Activated CD4-positive, alpha-beta T cell treated with anti-CD3 and anti-CD28 coated beads for 36 hours (primary cell): Measurements from ENCODE around the gene NMNAT2. TPM values are rescaled to one million over a fixed set of nuclear protein-coding genes. Genes with fewer than 3 reads are reported as not detected.
A peak's percentile ranks its signal among the peaks of the same experiment; 100 is the strongest.

Experiments
- ATAC-seq: fragments of 200-7000 bp; cut with Tn5 transposase; one replicate; pipeline ENCODE4 v1.10.0; 2021; ENCODE audit warnings: mild to moderate bottlenecking, moderate library complexity
- CTCF ChIA-PET: fragments of 350-600 bp; sonication (Branson Sonifier 250); formaldehyde crosslinking; loops from one replicate; lab custom pipeline; 2021; ENCODE audit warnings: antibody characterized with exemption; lab: Charles Lee
- POLR2A ChIA-PET: fragments of 350-600 bp; sonication (Branson Sonifier 250); formaldehyde crosslinking; loops from one replicate; lab custom pipeline; 2021; ENCODE audit warnings: antibody characterized with exemption, inconsistent platforms; lab: Charles Lee
- DNase-seq: peaks from one replicate; pipeline ENCODE4 v3.0.0-alpha.2; 2020
- H3K27ac Mint-ChIP-seq: one replicate; pipeline ENCODE4 v1.8.0; 2021; ENCODE audit warnings: mixed read lengths
- H3K27me3 Mint-ChIP-seq: one replicate; pipeline ENCODE4 v1.8.0; 2021; ENCODE audit warnings: mixed read lengths
- H3K36me3 Mint-ChIP-seq: one replicate; pipeline ENCODE4 v1.8.0; 2021; ENCODE audit warnings: low read depth, mixed read lengths
- H3K4me1 Mint-ChIP-seq: one replicate; pipeline ENCODE4 v1.8.0; 2021; ENCODE audit warnings: mixed read lengths
- H3K4me3 Mint-ChIP-seq: one replicate; pipeline ENCODE4 v1.8.0; 2021; ENCODE audit warnings: mild to moderate bottlenecking, moderate library complexity, mixed read lengths
- H3K9me3 Mint-ChIP-seq: one replicate; pipeline ENCODE4 v1.8.0; 2021; ENCODE audit warnings: low read depth, mixed read lengths
- intact Hi-C, 2 experiments: fragments of 100-400 bp; cut with DNase I in 1 of 2; cut with micrococcal nuclease in 1 of 2; formaldehyde crosslinking; loops; one replicate each; pipeline versions ENCODE4 v1.14.2 to v1.15.1; 2022 to 2024; cut with DNase I, micrococcal nuclease
- total RNA-seq, 2 experiments: library from RNA; stranded (reverse); gene quantifications; one replicate each; pipeline ENCODE4 v1.2.3, GENCODE V29; 2021

NMNAT2 gene
- total RNA-seq, 2 experiments from 2014 or later: not detected

DNA sequence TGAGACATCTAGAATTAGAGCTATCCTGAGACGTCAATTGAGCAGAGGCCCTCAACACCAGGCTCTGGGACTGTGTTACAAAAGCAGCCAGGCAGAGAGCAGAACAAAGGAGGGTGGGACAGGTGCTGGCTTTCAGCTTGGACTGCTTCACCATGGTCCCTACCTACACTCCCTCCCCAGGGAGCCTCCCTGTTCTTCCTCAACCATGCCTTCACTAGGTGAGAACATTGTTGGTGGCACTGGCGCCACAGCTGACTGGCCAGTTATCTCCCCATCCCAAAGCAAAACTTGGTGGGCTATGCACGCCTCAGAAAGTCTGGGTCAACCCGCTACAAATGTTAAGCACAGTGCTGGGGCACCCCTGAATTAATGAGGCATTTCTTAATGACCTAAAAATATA, 87.8 kb downstream of the NMNAT2 start:
- DNase-seq (no peak), ATAC-seq (no peak)
- no peak overlapping the region for H3K27ac Mint-ChIP-seq
- peaks cover 29% of the 10 kb centered on the region for H3K27me3 Mint-ChIP-seq
- no peak overlapping the region for H3K4me3 Mint-ChIP-seq
- no peaks in the 10 kb centered on the region for H3K36me3 Mint-ChIP-seq
- POLR2A ChIA-PET: interaction anchor here (0.6 kb wide), 1 partner anchor 399 kb away, joined by 3 read pairs; no protein-coding TSS in a partner anchor
- no peaks in the 10 kb centered on the region for H3K9me3 Mint-ChIP-seq
- CTCF ChIA-PET: no interaction called here
- intact Hi-C loops: no loop called here
- H3K4me1 Mint-ChIP-seq: no peaks in the 10 kb centered on the region

DNA sequence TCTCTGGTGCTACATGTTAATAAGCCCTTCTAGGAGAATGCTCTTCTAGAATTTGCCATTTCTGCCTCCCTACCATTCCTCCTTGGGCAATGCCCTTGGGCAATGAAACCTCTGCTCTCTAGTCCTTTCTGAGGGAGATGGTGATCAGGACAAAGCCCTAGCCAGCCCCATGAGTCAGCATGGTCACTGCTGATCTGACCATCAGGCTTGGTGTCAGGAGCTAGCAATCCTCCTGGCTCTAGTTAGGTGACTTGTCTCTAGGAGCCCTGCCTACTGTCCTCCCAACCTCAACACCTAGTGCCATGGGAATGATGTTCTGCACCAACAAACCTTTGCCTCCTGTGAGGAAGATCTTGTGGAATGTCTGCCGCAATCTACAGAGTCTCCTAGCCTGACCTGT, 89.8 kb downstream of the NMNAT2 start:
- intact Hi-C loops: no loop called here
- Mint-ChIP-seq H3K9me3 (no peaks in the 10 kb centered on the region), H3K27me3 (peaks cover 25% of the 10 kb centered on the region), H3K36me3 (no peaks in the 10 kb centered on the region), H3K4me1 (no peaks in the 10 kb centered on the region), H3K4me3 (no peak overlapping the region), H3K27ac (no peak overlapping the region)
- ChIA-PET POLR2A (no interaction called here), CTCF (interaction anchor here (0.6 to 0.7 kb wide), 2 partner anchors 65 to 1106 kb away, joined by 3 read pairs; no protein-coding TSS in a partner anchor)
- ATAC-seq: no peak
- DNase-seq: no peak

DNA sequence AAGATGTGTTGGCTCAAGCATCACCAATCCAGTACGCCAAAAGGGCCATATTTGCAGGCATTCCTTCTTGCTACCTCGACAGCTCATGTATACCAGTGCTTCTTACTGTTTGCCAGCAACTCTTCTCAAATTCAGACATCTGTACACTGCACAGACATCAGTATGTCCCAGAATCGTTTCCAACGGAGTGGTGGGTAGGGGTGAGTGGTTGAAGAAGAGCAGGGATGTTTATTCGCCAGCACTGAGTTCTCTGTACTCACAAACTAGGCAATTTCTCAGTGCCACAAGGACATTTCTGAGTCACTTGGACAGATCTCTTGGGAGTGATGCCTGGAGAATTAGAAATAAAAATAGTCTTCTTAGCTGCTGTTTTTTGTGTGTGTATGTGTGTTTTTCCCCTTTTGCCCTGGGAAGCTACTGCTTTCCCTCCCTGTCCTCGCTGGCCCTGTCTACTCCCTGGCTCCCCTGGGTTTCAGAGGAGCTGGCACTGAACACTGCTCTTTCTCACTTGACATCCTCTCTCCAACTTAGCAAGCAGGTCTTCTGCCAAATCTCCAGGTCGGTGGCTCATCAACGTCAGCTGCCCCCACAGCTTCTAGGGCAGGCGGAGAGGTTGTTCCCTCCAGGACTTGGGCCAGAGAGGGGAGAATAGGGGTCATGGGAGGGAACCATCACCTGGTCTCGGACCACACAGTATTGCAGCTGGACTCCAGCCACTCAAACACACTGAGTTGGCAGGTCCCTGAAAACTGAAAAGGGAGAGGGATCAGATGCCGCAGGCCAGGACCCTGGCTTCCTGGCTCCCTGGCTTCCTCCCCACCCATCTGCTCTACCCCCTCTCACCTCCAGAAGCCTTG, 90.5 kb downstream of the NMNAT2 start:
- peaks cover 28% of the 10 kb centered on the region for H3K27me3 Mint-ChIP-seq
- no peaks in the 10 kb centered on the region for H3K4me1 Mint-ChIP-seq
- no peaks in the 10 kb centered on the region for H3K36me3 Mint-ChIP-seq
- ChIA-PET CTCF (interaction anchor here (0.6 to 0.7 kb wide), 3 partner anchors 65 to 1106 kb away, joined by 3 read pairs; no protein-coding TSS in a partner anchor), POLR2A (no interaction called here)
- DNase-seq (no peak), ATAC-seq (no peak)
- H3K27ac Mint-ChIP-seq: no peak overlapping the region
- no peaks in the 10 kb centered on the region for H3K9me3 Mint-ChIP-seq
- intact Hi-C loops: no loop called here
- H3K4me3 Mint-ChIP-seq: no peak overlapping the region

- POLR2A ChIA-PET: no interaction called here
- DNase-seq: peak; percentile 10
- CTCF ChIA-PET: no interaction called here
- Mint-ChIP-seq H3K4me1 (no peaks in the 10 kb centered on the region), H3K27me3 (peaks cover 26% of the 10 kb centered on the region), H3K27ac (no peak overlapping the region), H3K4me3 (no peak overlapping the region), H3K36me3 (no peaks in the 10 kb centered on the region), H3K9me3 (no peaks in the 10 kb centered on the region)
- peak; percentile 36 for ATAC-seq
- intact Hi-C loops: no loop called here
These were observed 94.1 kb downstream of the NMNAT2 start for GRCh38 chr1:183323849-183324683.

GRCh38 chr1:183319606-183320005, 98.6 kb downstream of the NMNAT2 start:
- H3K27me3 Mint-ChIP-seq: peaks cover 13% of the 10 kb centered on the region
- ATAC-seq (no peak), DNase-seq (no peak)
- H3K9me3 Mint-ChIP-seq: no peaks in the 10 kb centered on the region
- ChIA-PET POLR2A (no interaction called here), CTCF (no interaction called here)
- H3K36me3 Mint-ChIP-seq: no peaks in the 10 kb centered on the region
- intact Hi-C loops: no loop called here
- no peak overlapping the region for H3K27ac Mint-ChIP-seq
- no peaks in the 10 kb centered on the region for H3K4me1 Mint-ChIP-seq
- no peak overlapping the region for H3K4me3 Mint-ChIP-seq

DNA sequence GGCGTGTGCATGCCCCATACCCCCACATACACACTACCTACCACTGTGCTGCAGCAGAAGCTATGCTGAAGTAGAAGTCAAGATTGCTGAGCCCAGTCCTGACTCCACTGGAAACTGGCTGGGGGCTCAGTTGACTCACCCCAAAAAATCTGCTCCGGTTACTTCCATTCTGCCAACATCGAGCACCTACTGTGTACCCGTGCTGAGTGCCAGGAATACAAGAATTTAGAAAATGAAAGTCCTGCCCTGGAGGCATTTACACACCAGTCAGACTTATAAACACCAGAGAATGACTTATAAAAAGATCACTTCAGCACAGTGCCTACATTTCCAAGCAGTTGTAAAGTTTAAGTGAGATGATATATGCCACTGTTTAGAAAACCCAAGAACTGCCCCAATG, 99.1 kb downstream of the NMNAT2 start:
- Mint-ChIP-seq H3K4me3 (no peak overlapping the region), H3K9me3 (no peaks in the 10 kb centered on the region), H3K36me3 (no peaks in the 10 kb centered on the region), H3K4me1 (no peaks in the 10 kb centered on the region), H3K27ac (no peak overlapping the region), H3K27me3 (peaks cover 13% of the 10 kb centered on the region)
- ChIA-PET POLR2A (no interaction called here), CTCF (no interaction called here)
- ATAC-seq (no peak), DNase-seq (no peak)
- intact Hi-C loops: no loop called here

- intact Hi-C loops: no loop called here
- no peaks in the 10 kb centered on the region for H3K4me1 Mint-ChIP-seq
- ATAC-seq (peak; percentile 30), DNase-seq (peak; percentile 23)
- no peak overlapping the region for H3K4me3 Mint-ChIP-seq
- no peak overlapping the region for H3K27ac Mint-ChIP-seq
- POLR2A ChIA-PET: no interaction called here
- H3K36me3 Mint-ChIP-seq: no peaks in the 10 kb centered on the region
- no peaks in the 10 kb centered on the region for H3K9me3 Mint-ChIP-seq
- peaks cover 13% of the 10 kb centered on the region for H3K27me3 Mint-ChIP-seq
- CTCF ChIA-PET: no interaction called here
These were observed 99.7 kb downstream of the NMNAT2 start for GRCh38 chr1:183318433-183318832.

DNA sequence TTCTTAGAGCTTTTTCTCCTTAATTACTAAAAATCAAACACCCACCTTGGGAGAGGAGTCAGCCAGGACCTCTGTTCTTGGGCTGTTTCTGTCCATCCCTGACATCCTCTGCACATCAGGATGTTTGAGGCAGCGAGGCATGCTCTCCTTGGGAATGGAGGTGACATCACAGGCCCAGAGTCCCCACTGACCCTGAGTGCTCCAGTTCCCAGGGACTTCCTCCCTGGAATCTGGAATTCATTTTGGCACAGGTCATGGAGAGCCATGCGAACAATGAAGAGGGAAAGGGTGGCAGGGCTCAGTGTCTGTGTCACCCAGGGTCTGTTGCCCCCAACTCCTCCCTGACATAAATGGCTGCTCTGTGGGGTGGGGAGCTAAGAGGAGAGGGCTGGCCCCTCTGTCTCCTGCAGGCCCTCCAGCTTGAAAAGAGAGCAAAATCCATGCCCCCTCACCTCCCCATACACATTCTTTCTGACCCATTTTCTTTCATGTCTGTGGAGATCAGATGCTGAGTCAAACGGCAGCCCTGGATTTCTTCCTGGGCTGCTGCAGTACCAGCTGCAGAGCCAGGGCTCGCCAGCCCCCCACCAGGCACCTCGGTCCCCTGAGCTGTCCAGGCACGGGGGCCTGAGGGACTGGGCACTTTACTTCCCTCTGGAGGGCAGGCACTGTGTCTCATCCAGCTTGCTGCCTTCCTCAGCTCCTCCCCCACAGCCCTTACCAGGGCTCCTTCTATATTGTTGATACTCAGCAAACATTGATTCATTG, 102.0 kb downstream of the NMNAT2 start:
- Mint-ChIP-seq H3K4me3 (no peak overlapping the region), H3K27ac (no peak overlapping the region), H3K27me3 (peaks cover 6% of the 10 kb centered on the region), H3K36me3 (no peaks in the 10 kb centered on the region), H3K4me1 (peaks cover under 1% of the 10 kb centered on the region), H3K9me3 (no peaks in the 10 kb centered on the region)
- no peak for ATAC-seq
- ChIA-PET CTCF (interaction anchor here (1.0 to 1.8 kb wide), 2 partner anchors 10 to 599 kb away, joined by 3 to 4 read pairs; no protein-coding TSS in a partner anchor), POLR2A (no interaction called here)
- no peak for DNase-seq
- intact Hi-C loops: no loop called here

GRCh38 chr1:183313063-183313462, 105.1 kb downstream of the NMNAT2 start:
- CTCF ChIA-PET: interaction anchor here (0.7 kb wide), 1 partner anchor 51 kb away, joined by 6 read pairs; no protein-coding TSS in a partner anchor
- H3K4me1 Mint-ChIP-seq: peaks cover 8% of the 10 kb centered on the region
- intact Hi-C loops: no loop called here
- no peaks in the 10 kb centered on the region for H3K36me3 Mint-ChIP-seq
- no peak overlapping the region for H3K27ac Mint-ChIP-seq
- H3K27me3 Mint-ChIP-seq: peaks cover 1% of the 10 kb centered on the region
- no peaks in the 10 kb centered on the region for H3K9me3 Mint-ChIP-seq
- ATAC-seq (no peak), DNase-seq (no peak)
- POLR2A ChIA-PET: no interaction called here
- H3K4me3 Mint-ChIP-seq: no peak overlapping the region

DNA sequence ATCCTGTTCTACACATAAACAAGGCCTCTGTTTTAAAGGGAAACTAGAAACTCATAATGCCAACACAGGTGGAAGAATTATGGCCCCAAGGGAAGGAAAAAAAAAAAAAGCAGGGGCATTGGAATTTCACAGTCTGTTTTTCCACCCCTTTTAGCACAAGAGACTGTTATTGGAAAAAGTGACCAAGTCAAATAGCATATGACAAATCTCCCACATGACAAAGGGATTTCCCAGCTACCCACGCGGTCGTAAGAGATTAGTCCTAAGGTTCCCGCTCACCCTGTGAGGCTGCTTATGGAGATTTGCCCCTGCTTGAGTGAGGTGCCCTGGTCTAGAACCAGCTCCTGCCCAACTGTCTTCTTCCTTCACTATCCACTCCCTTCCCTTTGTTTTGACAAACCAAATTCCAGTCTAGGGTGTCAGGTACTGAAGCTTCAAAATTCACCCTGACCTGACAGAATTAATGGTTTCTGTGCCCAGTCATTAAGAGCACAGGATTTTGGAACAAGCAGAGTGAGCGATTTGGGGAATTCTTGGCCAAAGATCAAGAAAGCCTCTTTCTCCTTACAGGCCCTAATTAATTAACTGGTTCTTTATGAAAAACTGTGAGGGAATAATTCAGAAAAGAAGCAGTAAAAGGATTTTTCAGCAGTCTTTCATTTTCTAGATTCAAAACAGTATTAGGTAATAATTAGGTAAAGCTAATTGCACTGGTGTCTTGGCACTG, 107.3 kb downstream of the NMNAT2 start:
- Mint-ChIP-seq H3K27ac (peak overlapping the region; percentile 72), H3K36me3 (no peaks in the 10 kb centered on the region), H3K9me3 (no peaks in the 10 kb centered on the region), H3K27me3 (peaks cover under 1% of the 10 kb centered on the region), H3K4me1 (peaks cover 8% of the 10 kb centered on the region), H3K4me3 (peak overlapping the region; percentile 22)
- POLR2A ChIA-PET: no interaction called here
- CTCF ChIA-PET: interaction anchor here (0.7 to 1.2 kb wide), 3 partner anchors 30 to 133 kb away, joined by 3 read pairs; no protein-coding TSS in a partner anchor
- ATAC-seq (peak; percentile 80), DNase-seq (peak; percentile 65)
- intact Hi-C loops: no loop called here
